CD4-positive, alpha-beta T cell treated with Interferon gamma for 1 hour (primary cell): Measurements from ENCODE around the gene P3H2.
"Not testable (repeated sequence)": the region's sequence is repeated elsewhere in the genome, so short reads cannot be mapped to it uniquely, and the experiment has no call there.

Experiments
- DNase-seq: peaks from one replicate; pipeline ENCODE4 v3.0.0-alpha.2; 2020

The P3H2 gene

DNA sequence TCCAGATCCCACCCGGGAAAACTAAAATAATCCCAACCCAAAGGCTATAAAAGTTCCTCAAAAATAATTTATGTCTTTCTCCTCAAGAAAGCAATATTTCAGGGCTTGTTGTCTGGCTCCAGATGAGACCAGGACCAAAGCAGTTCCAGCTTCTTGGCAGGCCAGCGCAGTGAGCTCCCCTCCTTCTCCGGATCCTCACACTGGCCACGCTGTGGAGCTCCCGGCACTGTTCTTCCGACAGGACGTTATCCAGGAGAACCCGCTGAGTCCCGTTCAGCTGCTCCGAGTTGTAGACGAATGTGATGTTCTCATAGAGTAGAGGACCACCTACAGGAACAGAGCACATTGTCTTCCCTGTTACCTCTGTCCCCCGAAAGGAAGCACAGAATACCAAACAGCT is 146.3 kb downstream of the P3H2 start:
- DNase-seq = no peak

DNA sequence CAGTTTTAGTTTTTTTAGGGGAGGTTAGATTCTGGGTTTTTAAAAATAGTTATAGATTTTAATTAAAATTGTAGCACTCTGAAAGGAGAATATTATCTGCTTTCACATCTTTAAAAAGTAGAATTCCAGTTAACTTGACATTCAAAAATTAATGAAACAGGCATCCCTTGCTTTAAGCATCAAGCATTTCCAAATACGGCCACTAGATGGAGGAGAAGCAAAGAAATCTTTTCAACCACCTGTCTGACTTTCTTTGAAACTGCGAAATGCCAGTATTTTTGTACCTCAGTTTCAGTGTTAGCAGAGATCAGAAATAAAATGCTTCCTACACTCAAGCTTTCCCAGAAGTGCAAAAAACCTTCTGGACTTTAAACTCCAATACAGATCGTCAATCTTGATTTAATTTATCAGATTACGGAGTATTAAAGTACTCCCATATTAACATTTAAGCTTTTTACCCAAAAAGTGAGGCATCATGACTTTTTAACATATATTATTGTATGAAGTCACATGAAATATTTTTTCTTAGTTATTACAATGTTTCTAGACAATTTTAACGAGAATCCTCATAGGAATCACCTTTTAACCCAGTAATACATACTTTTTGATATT is 153.3 kb downstream of the P3H2 start:
- no peak for DNase-seq

DNA sequence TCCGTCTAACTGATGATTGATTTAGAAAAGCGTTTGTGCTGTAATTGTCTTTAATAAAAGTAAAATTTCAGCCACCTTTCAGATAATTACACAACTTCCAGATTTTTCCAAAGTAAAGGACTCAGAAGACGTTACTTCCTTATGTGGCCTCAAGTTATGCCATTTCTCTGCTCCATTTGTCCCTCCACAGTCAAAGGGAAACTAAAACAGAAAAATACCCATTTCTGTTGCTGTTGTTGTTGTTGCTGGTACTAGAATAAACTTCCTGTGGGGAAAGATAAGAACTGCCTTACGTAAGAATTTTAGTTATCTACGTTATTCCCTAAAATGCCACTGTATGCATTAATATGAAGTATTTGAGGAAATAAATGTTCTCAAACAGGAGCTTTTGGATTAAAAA is 153.9 kb downstream of the P3H2 start:
- no peak for DNase-seq

DNA sequence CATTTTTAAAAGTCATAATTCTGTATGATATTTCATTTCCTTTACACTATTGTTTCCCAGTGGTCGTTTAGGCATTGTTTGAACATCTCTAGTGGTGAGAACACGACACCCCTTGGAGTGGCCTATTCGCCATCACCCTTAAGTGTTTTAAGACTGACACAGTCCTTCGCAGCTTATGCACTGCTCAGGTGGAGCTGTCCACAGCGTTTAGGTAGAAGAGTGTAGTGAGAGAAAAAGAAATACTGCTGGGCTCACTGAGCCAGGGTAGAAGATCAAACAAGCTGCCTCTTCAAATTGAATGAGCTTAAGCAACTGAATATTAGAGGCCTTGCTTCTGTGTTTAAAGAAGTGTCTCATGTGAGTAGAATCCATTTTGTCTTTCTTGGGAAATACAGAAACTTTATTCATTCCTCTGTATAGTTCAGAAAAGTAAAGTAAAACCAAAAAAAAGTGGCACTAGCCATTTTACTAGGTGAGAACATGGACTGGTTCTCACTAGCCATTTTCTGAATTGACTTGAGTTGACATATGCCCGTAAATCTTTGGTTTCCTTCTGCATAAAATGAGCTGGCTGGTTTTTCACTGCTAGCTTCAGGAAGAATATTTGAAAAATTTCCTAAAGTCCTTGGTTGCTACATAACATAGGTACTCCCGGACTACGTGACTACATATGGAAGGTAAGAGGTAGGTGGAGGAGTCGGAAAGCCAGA is 155.9 kb downstream of the P3H2 start:
- DNase-seq = no peak

DNA sequence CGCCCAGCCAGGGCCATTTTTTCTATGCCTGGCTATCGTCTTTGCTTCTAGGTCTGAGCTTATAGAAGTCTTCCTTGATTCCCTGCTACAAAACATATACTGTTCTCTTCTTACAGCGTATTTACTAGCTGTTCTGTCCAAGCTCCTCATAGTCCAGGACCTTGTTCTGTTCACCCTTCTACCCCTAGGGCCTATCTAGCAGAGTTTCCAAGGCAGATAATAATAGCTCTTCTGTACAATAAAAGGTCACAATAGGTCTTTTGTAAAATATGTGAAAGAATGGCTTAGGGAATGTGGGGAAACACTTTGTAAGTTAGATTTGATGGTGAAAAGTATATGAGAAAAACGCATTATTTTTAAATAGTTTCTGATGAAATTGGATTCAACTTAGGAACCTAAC is 158.2 kb downstream of the P3H2 start:
- no peak for DNase-seq

DNA sequence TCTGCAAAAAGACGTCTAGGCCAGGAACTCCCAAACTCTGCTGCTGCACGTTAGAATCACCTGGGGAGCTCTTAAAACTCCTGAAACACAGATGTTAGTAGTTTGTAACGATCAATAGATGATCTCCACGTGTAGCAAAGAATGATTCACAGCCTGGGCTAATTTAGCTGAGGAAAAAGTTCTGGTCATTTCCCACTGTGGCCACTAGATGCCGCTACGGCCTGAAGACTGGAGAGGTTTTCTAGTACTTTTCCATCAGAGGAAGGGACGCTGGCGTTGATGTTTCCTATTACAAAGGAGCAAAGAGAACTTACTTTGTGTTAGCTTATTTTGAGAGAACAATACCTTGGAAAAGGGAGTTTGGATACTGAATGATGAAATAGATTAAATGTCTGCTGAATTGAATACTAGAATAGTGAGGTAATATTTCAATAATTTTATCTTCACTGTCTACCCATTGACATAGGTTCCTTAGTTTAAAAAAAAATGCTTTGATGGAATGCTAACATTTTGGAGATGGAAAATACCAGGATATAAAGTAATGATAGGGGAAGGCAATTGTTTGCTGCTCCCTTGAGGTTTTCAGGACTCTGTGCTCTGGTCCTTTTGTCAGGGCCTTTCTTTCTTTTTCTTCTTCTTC is 159.1 kb downstream of the P3H2 start:
- DNase-seq = peak; percentile 25

DNA sequence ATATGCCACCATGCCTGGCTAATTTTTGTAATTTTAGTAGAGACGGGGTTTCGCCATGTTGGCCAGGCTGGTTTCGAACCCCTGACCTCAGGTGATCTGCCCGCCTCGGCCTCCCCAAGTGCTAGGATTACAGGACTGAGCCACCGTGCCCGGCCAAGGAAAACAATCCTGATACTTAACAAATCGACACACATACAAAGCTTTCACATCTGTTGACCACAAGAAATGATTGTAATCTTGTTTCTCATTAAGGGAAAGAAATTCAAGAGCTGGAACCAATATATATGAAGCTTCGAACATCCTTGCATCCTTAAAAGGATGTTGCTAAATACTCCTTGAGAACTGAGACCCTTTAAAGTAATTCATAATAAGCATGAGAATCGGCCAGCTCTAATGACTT is 159.6 kb downstream of the P3H2 start:
- DNase-seq = not testable (repeated sequence)

DNA sequence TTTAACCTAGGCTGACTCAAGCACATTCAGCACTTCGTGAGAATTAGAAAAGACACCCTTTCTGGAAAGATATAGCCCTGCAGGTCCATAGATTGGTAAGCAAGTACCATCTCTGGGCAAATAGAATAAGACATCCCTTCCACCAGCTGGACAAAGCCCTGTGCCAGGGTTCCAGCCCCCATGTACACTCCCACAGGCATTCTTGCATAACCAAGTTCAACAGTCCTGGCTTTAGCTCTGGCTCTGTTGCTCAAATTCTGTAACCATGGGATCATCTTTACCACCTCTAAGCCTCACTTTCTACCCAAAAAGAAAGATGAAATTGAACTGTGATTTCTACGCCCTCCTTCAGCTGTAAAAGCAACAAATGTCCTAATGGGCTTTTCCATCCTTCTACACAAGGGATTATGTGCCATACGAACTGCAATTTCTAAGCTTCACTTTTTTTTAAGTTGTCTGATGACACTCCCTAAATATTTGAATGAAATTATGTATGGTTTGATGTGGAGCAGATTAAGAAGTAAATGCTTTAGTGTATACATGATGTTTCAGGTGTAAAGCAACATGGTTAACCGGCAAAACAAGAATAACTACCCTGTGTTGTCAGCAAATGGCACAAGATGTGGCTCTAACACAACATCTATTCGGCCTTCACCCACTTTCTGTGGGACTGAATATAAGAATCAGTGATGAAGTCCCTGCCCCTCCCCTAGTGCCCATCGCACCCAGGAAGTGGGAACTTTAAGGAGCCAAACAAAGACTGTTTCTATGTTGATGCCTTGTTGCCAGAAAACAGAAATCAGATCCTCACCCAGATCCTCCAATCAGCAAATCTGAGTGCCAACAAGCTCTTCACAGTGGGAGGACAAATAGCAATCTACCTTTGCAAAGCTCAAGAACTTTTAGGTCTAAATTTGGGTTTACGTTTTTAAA is 165.7 kb downstream of the P3H2 start:
- no peak for DNase-seq

DNA sequence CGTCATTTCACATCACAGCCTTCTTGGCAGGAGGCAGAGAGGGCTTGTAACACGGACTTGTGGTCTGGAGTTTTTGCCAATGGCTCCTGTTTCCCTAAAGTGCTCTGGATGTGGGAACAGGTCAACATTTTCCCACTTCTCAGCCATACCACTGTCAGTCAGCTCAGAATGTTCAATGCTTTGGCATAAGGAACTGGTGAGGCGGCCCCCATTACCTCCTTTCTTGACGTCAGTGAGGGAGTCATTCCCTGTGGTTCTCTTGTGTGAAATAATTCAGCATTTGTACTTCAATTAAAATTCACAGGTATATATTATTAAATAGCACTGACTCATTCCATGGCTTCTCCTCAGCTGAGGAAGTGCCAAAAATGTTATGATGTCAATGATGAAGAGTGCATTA is 167.1 kb downstream of the P3H2 start:
- no peak for DNase-seq

DNA sequence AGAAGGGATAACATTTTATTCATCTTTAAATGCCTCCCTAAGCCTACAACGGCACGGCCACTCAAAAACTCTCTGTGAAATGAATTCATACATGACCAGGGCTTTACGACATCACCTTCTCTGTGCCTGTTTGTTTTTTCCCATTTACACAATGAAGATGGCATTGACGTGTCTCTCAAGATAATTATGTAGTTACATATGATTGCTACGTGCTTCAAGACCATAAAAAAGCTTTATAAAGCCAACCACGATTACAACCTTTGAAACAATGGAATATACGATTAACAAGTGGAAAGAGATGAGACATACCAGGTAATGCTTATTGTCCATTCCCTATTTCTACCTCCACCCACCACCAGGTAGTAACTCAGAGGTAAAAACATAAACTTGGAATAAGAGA is 168.4 kb downstream of the P3H2 start:
- no peak for DNase-seq

DNA sequence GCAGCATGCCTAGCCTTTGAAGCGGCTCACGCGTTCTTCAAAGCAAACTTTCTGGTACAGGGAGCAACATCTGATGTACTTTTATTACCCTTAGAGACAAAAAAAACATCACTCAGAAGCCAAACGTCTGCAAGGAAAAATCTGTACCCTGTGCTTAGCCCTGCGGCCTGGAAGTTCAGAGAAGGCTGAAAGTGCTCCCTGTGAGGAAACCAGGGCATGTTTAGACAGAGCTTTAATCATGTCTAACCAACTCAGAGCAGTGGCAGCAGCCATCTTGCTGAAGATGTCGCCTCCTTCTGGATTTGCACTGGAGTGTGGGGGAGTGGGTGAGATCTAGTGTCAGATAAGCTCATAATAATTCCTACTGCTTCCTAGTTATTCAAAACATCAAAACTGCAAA is 170.4 kb downstream of the P3H2 start:
- no peak for DNase-seq

DNA sequence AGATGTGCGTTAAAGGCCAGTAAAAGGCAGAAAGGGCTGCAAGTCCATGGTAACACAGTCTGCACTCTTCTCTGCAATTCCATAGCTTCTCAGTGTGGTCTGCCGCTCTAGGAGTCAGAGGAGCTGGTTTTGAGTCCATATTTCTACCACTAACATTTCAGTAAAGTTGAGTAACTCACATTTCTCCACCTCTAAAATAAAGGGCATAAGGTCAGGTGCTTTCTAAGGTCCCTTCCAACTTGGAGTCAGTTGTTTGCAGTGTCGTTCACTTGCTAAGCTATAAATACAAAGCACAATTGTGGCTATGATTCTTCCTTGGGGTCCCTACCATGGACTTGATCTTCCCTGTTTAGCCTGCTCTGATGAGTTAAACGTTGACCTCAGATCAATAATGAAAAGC is 171.1 kb downstream of the P3H2 start:
- no peak for DNase-seq

DNA sequence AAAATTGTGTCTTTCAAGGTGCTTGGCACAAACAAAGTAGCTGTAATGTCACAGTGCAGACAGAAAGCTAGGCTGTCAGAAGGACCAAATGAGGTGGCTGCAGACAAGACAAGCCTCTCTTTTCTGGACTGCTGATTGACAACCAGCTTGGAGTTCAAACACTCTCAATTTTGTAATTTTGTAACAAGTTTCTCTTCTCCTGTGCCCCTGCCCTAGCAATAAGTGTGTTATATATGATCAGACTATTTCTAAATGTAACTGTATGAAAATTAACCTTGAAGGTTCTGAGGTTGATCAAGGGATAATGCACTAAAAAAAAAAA is 172.0 kb downstream of the P3H2 start:
- no peak for DNase-seq

DNA sequence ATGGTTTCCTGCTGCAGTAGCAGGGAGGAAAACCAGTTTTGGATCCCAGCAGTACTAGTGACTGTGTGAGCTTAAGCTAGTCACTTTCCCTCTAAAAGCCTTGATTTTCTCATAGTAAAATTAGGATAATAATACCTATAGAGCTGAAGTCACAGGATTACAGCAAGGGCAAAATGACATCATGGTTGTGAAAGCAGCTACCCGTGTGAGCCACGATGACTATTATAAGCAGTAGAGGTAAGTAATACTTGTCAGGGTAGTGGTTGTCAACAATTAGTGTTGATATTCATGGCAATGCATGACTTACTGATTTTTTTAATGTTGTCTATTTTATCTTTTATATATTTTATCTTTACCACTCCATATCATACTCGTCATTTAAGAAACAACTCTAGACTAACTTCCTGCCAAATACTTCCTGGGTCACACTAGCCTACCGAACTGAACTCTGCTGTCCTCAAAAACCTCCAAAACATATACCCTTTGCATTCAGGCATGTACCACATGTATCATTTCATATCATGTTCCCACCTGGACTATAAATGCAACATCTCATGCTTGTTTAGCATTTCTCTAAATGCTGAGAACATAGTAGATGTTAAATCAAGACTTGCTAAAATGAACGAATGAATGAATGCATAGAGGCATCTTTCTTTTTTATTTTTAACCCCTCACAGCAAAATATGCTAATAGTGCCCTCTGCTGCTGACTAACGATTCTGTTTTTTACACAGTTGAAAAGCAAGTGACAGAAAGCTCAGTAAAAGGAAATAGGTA is 172.6 kb downstream of the P3H2 start:
- DNase-seq = no peak

DNA sequence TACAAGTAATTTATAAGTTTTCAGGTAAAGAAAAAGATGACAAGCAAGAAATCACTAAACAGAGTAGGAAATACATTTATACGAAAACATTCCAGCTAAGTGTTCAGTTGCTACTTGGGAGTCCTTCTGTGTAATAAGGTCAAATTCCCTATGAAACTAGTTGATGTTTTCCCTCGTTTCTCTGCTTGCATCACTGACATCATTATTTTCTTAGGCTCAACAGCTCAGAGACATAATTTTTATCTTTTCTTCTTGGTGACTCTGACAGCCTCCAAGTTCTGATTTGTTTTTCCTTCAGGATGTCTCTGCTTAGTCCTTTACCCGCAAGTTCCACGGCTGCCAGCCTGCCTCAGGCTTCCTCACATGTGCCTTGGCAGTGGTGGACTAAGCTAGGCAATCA is 173.6 kb downstream of the P3H2 start:
- DNase-seq = no peak

DNA sequence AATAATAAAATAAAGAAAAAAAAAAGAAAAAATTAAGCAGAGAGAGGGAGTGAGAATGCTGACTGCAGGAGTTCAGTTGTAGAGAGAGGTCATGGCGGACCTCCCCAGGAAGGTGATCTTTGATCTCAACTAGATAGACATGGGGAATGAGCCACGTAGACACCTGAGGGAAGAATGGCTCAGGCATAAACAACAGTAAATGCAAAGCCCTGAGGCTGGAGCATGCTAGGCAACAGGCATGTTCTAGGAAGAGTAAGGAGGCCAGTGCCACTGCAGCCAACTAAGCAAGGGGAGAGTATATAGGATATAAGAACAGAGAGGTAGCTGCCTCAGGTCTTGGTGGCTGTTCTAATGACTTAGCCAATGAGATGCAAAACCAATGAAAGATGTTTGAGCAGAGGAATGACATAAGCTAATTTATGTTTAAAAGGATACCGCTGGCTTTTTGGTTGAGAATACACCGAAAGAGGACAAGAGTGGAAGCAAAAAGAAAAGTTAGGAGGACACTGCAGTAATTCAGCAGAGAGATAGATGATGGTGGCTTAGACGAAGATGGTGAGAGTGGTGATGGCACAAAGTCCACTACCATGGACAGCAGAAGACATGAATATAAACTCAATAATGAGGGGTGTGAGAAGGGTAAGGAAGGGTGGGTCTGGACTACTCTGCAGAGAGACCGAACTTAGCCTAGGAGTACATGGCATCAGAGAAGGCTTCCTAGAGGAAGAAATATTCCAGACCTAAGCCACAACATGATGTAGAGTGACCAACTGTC is 174.6 kb downstream of the P3H2 start:
- DNase-seq = no peak

DNA sequence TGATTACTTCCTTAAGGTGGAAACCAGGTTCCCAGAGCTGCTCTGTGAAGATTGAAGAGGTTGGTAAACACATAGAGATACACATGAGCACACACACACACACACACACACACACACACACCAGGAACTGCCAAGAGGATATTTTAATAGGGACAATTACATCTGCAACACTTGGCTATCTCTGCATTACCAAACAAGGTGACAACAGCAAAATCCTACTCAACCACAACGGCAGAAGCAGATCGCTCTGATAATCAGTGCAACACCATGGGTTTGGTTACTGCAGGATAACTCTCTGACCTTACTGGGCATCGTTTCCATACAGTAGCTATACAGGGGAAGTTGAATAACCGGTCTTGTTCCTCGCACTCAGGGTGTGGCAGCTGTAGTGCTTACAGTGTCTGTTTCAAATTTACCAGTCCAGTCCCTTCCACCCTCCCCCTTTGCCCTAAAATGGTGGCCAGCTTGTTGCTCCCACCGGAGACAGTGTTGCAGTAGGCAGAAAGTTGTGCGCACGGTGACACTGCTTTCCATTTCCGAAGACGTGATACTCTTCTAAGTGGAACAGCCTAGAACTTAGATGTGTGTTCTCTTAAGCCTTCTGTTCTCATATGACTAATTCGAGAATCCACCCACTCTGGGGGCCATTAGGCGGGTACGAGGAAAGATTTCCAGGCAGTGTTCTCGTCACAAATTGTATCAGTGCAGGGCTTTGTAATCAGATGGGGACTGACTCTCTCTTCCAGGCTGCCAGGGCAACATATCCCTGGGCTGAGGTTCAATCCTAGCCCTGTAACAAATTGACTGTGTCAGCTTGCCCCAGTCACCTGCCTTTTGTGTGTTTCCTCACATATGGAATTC is 176.2 kb downstream of the P3H2 start:
- DNase-seq = no peak

DNA sequence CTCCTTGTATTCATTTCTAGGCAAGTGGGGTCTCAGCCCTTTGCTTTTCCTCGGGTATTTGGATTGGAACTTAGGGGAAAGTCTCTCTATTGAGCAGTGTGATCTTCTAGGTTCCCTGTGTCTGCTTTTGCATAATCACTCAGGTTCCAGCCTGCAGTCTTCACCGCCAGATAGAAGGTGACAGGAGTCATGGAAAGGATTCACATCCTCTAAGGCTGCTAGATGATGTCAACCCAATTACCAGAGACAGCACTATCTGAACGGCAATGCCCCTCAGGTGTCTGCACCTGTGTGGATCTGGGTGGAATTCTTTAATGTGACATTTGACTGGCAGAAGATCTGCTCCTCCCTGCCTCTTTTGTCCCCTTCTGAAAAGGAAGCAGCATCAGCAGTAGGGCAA is 177.7 kb downstream of the P3H2 start:
- DNase-seq = no peak

DNA sequence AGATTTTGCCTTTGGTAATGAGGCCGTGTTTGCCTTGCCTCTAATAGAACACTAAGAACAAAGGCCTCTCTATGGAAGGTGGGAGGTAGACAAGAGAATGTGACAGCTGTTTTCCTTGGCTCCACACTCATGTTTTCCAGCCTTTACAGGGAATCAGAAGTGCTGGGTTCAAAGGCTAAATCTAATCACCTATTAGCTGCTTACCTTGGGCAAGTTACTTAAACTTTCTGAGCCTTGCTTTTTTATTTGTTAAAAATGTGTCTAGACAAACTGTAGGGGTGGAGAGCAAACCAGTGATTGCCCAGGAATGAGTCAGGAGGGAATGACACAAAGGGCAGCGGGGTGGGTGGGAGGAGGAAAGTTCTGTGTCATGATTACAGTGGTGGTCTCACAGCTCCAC is 179.0 kb downstream of the P3H2 start:
- no peak for DNase-seq

DNA sequence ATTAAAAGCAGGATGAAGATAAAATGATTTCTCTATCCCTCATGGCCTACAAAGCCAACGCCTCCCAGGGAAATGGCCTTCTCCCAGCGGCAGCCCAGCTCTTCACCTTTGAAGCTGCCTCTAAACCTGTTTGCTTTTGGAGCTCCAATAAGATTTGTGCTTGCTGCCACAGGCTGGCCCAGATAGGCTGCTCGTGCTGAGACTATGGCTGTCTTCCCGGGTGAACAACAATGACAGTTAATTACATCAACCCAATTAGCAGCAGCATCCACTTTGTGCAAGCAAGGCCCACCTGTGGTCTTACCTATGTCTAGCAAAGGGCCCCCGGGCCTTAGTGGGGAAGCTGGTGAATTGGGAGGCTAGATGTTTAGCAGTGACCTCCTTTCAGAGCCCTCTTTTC is 179.6 kb downstream of the P3H2 start:
- no peak for DNase-seq
